NCI-H1105 treated with DMSO at 0.1 percent for 48 hours (cell line): ENCODE results near the gene CAMK2D.

ENCODE experiments used
- DNase-seq: peaks from one replicate; lab custom pipeline; 2025; lab: John Stamatoyannopoulos, UW

The CAMK2D gene

GRCh38 chr4:113564493-113564892, 197.0 kb downstream of the CAMK2D start:
- no peak for DNase-seq

DNA sequence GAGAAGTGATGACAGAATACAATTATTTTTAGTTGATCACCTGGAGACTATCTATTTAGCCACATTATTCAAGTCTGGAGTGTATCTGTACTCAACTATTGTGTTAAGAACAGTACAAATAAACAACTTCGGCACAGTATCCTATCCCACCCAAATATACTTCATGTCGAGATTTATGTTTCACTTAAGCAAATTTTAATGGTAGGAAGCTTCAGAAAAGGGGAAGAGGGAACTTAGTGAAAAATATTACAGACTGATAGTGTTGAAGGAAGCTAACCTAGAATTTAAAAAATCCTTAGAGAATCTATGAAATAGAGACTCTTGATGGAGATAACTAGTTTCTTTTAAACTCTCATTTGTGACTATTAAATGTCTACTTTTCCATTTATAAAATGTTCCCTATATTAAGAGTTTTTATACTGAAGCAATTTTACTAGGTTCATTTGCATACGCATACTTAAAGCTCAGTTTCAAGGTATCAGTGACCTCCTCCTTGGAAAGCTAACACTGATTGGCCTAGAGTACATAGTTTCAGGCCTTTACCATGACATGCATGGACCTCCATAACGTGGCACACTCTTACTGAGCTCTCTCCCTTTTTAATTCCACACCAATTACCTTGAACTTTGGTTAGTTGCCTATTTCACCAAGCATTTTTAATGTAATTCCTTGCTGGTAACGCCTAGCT, 197.7 kb downstream of the CAMK2D start:
- DNase-seq: no peak

DNA sequence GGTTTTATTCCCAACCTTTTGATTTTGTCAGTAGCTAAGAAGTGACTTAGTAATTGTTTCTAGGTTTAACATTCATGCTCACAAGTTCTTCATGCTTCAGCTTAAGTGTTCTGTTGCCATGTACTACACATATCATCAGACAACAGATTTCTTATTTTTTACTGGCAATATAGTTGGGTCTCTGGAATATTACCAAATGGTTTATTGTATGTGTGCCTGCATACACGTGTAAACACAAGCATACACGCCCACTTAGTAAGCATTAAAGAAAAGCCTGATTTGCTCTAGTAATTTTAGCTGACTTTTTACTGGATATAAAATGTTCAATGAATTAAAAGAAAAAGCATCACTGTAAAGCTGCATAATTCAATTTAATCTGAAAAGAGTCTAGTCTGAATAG, 199.8 kb downstream of the CAMK2D start:
- DNase-seq: no peak

DNA sequence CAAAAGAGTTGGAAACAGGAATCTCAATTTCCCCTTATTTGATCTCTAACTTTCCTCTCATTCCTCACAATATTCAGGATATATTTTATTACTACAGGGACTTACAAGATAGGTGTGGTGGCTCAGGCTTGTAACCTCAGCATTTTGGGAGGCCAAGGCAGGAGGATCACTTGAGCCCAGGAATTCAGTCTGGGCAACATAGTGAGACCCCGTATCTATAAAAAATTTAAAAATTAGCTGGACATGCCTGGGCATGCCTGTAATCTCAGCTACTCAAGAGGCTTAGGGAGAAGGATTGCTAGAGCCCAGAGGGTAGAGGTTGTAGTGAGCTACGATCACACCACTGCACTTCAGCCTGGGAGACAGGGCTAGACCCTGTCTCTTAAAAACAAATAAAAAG, 200.4 kb downstream of the CAMK2D start:
- DNase-seq: no peak

GRCh38 chr4:113560579-113560978, 201.0 kb downstream of the CAMK2D start:
- DNase-seq: no peak

DNA sequence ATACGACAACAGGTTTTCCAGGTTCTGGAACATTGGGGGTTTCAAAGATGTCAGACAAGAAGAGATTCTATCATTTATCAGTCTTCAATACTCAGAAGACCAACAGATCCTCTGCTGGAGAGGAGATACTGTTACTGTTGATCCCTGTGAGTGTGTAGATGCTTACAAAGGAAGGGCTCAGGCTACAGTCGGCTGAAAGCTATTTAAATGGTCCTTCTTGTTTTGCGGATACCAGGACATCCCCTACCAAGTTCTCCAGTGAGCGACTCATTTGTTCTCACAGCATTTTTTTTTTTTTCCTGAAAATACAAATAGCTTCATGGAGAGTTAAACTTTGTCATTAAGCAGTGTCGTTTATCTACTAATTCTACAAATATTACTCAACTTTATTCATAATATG, 201.6 kb downstream of the CAMK2D start:
- no peak for DNase-seq

DNA sequence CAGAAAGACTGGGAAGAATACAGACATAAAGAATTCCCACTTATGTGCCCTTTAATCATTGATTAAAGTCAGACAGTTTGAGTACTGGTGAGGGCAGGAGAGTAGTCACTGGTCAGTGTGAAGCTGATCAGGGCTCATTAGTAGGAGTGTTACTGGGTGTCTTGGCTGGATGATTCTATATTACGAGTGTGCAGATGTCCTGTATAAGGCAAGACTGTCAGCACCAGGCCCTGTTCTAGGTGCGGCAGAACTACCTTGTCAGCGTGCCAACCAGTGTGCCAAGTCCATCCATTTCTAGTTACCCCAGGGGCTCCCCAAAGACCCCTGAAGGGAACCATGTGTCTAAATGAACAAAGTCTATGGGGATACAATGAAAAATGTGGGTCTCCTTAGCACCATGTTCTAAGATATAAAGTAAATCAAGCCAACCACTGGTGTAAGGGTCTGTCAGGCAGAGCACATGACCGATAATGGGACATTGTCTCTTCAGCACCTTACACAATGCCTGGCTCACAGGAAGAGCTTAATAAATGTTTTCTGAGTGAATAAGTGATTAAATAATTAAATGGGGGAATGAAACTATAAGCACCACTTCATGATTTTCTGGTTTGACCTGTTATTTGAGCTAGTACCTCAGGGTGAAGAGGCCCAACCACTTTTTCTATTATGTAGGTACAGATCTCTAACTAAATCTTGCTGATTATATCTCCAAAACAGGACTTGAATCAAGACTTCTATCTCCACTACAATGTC, 205.0 kb downstream of the CAMK2D start:
- no peak for DNase-seq

GRCh38 chr4:113555868-113556267, 205.7 kb downstream of the CAMK2D start:
- DNase-seq: no peak

DNA sequence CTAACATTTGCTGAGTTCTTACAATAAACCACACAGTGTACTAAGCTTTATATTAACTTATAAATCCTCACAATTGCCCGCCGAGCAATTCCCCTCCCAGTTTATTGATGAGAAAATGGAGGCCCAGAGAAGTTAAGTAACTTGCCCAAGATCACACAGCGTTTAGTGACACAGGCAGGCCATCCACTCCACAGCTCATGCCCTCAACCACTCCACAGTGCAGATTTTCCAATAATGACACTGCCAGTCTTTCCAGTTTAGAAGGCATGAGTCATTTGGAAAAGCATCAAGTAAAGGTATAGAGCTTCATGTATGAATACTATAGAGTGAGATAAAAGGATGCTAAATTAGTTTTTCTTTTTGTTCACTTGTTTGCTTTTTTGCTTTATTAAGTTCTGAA, 208.5 kb downstream of the CAMK2D start:
- DNase-seq: no peak

- no peak for DNase-seq
Measured at GRCh38 chr4:113550510-113550909, 211.0 kb downstream of the CAMK2D start.

GRCh38 chr4:113548303-113548702, 213.2 kb downstream of the CAMK2D start:
- DNase-seq: no peak

- DNase-seq: peak; percentile 71
Measured at GRCh38 chr4:113547487-113548042, 214.0 kb downstream of the CAMK2D start.

GRCh38 chr4:113541933-113542332, 219.6 kb downstream of the CAMK2D start:
- DNase-seq: no peak

- DNase-seq: no peak
Measured at GRCh38 chr4:113540859-113541258, 220.7 kb downstream of the CAMK2D start.

GRCh38 chr4:113539408-113539807, 222.1 kb downstream of the CAMK2D start:
- DNase-seq: no peak

- no peak for DNase-seq
Measured at GRCh38 chr4:113537628-113538027, 223.9 kb downstream of the CAMK2D start.

- no peak for DNase-seq
Measured at GRCh38 chr4:113537203-113537602, 224.3 kb downstream of the CAMK2D start.

- DNase-seq: no peak
Measured at GRCh38 chr4:113534711-113535110, 226.8 kb downstream of the CAMK2D start.

DNA sequence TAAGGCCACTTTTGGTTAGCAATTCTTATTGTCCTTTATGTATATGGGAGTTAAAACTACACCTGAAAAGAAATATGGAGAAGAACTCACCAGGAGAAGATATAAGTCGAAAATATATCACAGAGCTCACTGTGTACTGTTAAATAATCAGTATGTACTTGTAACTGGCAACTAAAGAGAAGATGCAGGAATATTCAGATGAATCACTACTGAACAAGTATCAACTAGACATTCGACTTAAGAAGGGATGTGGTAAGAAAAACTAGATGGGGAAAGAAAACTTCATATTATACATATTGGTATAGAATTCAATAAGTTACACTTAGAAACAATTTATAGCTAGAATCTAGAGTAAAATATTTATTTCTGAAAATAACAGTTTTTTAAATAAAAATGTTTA, 230.0 kb downstream of the CAMK2D start:
- no peak for DNase-seq

DNA sequence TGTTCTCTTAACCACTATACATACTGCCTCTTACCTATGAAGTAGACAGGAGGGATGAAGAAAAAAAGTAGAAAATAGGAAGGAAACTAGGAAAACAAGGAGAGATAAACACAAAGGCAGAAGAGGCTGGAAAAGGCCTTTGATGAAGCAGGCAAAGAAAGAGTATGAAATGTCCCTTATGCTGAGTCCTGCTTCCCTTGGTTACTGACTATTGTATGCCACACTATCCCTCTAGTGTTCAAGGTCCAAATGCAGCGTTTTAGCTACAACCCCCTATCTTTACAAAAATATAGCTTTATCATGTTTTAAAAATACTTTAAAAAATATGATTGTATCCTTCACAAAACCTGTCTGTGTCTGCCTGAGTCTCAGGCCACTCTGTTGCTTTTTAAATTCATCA, 233.1 kb downstream of the CAMK2D start:
- no peak for DNase-seq

GRCh38 chr4:113525521-113525920, 236.0 kb downstream of the CAMK2D start:
- peak; percentile 6 for DNase-seq

DNA sequence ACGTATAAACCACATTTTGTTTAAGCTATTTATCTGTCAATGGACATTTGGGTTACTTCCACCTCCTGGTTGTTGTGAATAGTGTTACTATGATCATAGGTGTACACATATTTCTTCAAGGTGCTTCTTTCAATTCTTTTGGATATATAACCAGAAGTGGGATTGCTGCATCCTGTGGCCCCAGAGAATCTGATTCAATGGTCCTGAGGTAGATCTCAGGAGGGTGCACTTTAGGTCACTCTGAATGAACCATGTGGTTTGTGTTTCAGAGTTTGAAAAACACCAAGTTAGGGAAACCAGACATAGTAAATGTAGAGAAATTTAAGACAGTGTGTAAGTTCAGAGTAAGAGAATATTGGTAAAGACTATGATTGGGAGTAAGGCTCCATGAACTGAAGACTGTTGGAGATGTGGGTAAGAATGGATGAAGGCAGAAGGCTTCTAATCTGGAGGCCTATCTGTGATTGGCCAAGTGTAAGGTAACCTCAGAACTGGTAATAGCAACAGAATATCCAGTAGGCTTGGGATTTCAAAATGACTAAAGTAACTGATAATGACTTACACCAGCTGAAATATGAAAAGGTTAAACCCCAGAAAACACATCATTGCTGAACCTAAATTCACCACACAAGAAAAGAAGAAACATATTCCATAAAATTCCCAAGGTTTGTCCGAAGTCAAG, 236.9 kb downstream of the CAMK2D start:
- DNase-seq: no peak

DNA sequence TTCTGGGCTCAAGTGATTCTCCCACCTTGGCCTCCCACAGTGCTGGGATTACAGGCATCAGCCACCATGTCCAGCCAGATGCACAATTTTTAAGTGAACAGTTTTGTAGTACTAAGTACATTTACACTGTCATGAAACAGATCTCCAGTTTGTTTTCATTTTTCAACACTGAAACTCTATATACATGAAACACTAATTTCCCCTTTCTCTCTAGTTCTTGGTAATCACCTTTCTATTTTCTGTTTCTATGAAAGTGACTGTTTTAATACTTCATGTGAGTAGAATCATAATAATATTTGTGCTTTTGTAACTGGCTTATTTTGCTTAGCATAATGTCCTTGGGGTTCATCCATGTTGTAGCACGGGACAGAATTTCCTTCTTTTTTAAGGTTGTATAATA, 237.4 kb downstream of the CAMK2D start:
- DNase-seq: no peak
